ENCODE results near the gene CRACDL. TPM values are rescaled to one million over a fixed set of nuclear protein-coding genes. Genes with fewer than 3 reads are reported as not detected.

CRACDL gene
- polyA plus RNA-seq (2014; cell fraction: cytosol; rRNA removed), result not detected in 2 replicates
- not detected in 2 replicates for polyA plus RNA-seq (2014; cell fraction: nucleus; rRNA removed)

GRCh38 chr2:98935777-98936352 lies at the start of gene CRACDL:
Gene CRACDL (minus strand): TSS chr2:98936225. CDS start chr2:98846800, 89,425 bp downstream.
- DNase-seq (ENCODE audit: low spot score), result no peak

GRCh38 chr2:98975611-98976010 lies 39.6 kb upstream of the CRACDL start:
- DNase-seq (ENCODE audit: low spot score), result no peak

GRCh38 chr2:98972582-98973167 lies 36.6 kb upstream of the CRACDL start:
- no peak for DNase-seq (ENCODE audit: low spot score)

GRCh38 chr2:98959810-98960507 lies 23.9 kb upstream of the CRACDL start:
- DNase-seq (ENCODE audit: low spot score), result peak; percentile 8

- DNase-seq (ENCODE audit: low spot score), result no peak
Measured at GRCh38 chr2:98952966-98953365, 16.9 kb upstream of the CRACDL start.

- DNase-seq (ENCODE audit: low spot score), result no peak
Measured at GRCh38 chr2:98948956-98949739, 13.1 kb upstream of the CRACDL start.

GRCh38 chr2:98947554-98947953 lies 11.5 kb upstream of the CRACDL start:
- DNase-seq (ENCODE audit: low spot score), result no peak

GRCh38 chr2:98946855-98947254 lies 10.8 kb upstream of the CRACDL start:
- no peak for DNase-seq (ENCODE audit: low spot score)

GRCh38 chr2:98944775-98945174 lies 8.8 kb upstream of the CRACDL start:
- DNase-seq (ENCODE audit: low spot score), result no peak

- no peak for DNase-seq (ENCODE audit: low spot score)
Measured at GRCh38 chr2:98940102-98940501, 4.1 kb upstream of the CRACDL start.

GRCh38 chr2:98937906-98938305 lies 1.9 kb upstream of the CRACDL start:
- DNase-seq (ENCODE audit: low spot score), result no peak

GRCh38 chr2:98936353-98937351 lies 627 bp upstream of the CRACDL start:
- no peak for DNase-seq (ENCODE audit: low spot score)

- no peak for DNase-seq (ENCODE audit: low spot score)
Measured at GRCh38 chr2:98935111-98935770, 784 bp downstream of the CRACDL start.

GRCh38 chr2:98932778-98933343 lies 3.2 kb downstream of the CRACDL start:
- no peak for DNase-seq (ENCODE audit: low spot score)

- DNase-seq (ENCODE audit: low spot score), result no peak
Measured at GRCh38 chr2:98932164-98932563, 3.9 kb downstream of the CRACDL start.

GRCh38 chr2:98931596-98931995 lies 4.4 kb downstream of the CRACDL start:
- no peak for DNase-seq (ENCODE audit: low spot score)

GRCh38 chr2:98929920-98930319 lies 6.1 kb downstream of the CRACDL start:
- no peak for DNase-seq (ENCODE audit: low spot score)

GRCh38 chr2:98928242-98928641 lies 7.8 kb downstream of the CRACDL start:
- no peak for DNase-seq (ENCODE audit: low spot score)

GRCh38 chr2:98927027-98927426 lies 9.0 kb downstream of the CRACDL start:
- DNase-seq (ENCODE audit: low spot score), result no peak

- DNase-seq (ENCODE audit: low spot score), result no peak
Measured at GRCh38 chr2:98926601-98927000, 9.4 kb downstream of the CRACDL start.

Measured in SK-N-DZ (cell line).